GM10248 (cell line): ENCODE measurements around the gene RCOR1.

Experiments
- CTCF ChIA-PET: fragments of 300-600 bp; sonication (Branson Sonifier 250); formaldehyde crosslinking; extraction: SDS; loops from one replicate; lab custom pipeline; 2021; ENCODE audit warnings: antibody characterized with exemption; lab: Yijun Ruan, JAX
- POLR2A ChIA-PET: fragments of 350-650 bp; sonication (Branson Sonifier 250); formaldehyde crosslinking; extraction: SDS; loops from one replicate; lab custom pipeline; 2020; ENCODE audit warnings: antibody characterized with exemption; lab: Yijun Ruan, JAX
- DNase-seq: peaks from one replicate; pipeline ENCODE4 v3.0.0; 2012; ENCODE audit errors: extremely low spot score
- TF ChIP-seq, protein P1 (sequence below): IDR thresholded peaks from 2 replicates; pipeline ENCODE4 v1.5.1; 2012; ENCODE audit warnings: mild to moderate bottlenecking, low read depth; ENCODE audit errors: extremely low read depth, missing control alignments, control extremely low read depth

Gene RCOR1

DNA sequence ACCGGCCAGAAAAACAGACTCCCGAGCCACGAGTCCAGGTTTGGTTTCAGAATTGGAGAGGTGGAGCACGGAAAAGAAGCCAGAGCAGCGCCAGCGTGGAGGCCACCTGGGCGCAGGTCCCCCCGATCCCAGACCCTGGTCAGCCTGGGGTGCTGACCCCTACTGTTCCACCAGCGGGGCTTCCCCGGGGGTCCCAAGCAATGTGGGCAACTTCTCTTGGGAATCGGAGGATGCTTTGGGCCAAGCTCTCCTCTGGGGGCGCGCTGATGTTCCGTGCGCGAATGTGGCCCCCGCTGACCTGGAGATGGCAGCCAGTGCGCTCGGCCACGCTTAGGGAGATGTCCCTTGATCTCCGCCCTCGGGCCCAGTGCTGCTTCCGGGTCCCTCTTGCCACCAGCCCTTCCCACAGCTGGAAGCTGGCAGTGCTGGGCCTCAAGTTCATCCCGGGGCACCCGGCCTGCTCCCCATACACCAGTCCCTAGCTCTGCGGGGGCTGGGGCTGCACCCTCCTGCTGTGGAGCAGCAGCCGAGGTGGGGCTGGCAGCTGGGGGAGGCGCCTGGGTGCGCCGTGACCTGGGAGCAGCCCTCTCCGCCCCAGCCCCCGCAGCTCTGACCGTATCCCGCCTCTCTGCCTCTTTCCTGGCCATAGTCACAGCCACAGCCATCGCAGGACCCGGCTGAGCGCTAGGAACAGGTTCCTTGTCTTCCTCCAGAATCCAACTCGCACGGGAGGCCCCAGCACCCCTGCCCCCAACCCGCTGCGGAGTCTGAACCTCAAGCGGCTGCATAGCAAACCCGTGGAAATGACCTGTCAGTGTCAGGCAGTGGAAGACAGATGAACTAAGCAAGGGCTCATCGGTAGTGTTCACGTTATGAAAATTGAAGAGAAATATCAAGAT, 91.2 kb downstream of the RCOR1 start:
- ChIA-PET POLR2A (no interaction called here), CTCF (interaction anchor here (1.5 kb wide), 1 partner anchor 11 kb away, joined by 5 read pairs; no protein-coding TSS in a partner anchor)
- no peak for DNase-seq
- TF ChIP-seq, protein P1, sequence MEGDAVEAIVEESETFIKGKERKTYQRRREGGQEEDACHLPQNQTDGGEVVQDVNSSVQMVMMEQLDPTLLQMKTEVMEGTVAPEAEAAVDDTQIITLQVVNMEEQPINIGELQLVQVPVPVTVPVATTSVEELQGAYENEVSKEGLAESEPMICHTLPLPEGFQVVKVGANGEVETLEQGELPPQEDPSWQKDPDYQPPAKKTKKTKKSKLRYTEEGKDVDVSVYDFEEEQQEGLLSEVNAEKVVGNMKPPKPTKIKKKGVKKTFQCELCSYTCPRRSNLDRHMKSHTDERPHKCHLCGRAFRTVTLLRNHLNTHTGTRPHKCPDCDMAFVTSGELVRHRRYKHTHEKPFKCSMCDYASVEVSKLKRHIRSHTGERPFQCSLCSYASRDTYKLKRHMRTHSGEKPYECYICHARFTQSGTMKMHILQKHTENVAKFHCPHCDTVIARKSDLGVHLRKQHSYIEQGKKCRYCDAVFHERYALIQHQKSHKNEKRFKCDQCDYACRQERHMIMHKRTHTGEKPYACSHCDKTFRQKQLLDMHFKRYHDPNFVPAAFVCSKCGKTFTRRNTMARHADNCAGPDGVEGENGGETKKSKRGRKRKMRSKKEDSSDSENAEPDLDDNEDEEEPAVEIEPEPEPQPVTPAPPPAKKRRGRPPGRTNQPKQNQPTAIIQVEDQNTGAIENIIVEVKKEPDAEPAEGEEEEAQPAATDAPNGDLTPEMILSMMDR, result no peak

DNA sequence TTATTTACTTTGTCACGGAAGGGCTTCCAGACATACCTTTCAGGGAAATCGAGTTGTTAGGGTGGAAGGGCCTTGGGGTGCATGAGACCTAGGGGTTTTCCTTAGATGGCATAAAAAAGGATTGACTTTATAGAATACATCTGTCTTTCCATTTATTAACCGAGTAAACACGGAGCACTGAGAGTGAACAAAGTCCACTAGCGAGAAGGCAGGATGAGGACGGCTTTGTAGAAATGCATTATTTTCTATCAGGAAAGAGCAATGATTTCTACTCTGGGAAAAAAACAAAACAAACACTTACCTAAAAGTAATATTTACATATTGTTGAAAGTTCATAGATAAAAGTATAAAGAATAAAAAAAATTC, 91.8 kb downstream of the RCOR1 start:
- TF ChIP-seq, protein P1, result no peak
- POLR2A ChIA-PET, result no interaction called here
- DNase-seq, result no peak

DNA sequence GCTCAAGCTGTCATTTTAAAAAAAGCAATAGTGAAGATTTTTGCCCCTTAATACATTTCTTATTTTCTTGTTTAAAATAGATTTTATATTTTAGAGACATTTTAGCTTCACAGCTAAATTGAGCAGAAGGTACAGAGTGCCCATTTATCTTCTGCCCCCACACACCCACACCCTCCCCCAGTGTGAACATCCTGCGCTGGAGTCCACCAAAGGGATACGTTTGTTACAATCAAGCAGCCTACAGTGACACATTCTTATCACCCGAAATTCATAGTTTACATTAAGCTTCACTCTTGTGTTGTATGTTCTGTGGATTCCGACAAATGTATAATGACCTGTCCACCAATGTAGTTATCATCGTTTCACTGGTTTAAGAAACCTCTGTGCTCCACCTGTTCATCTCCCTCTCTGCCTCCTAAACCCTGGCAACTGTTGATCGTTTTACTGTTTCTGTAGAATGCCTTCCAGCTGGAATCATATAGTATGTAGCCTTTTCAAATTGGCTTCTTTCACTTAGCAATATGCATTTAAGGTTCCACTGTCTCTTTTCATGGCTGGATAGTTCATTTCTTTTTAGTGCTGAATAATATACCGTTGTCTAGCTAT, 93.8 kb downstream of the RCOR1 start:
- ChIA-PET POLR2A (no interaction called here), CTCF (interaction anchor here (0.7 to 3.0 kb wide), 5 partner anchors 9 to 99 kb away, joined by 3 to 32 read pairs (median 3); no protein-coding TSS in a partner anchor)
- DNase-seq, result no peak
- TF ChIP-seq, protein P1, result no peak

More for the DNA sequence above, 91.8 kb downstream of the RCOR1 start:
- CTCF ChIA-PET, result no interaction called here

DNA sequence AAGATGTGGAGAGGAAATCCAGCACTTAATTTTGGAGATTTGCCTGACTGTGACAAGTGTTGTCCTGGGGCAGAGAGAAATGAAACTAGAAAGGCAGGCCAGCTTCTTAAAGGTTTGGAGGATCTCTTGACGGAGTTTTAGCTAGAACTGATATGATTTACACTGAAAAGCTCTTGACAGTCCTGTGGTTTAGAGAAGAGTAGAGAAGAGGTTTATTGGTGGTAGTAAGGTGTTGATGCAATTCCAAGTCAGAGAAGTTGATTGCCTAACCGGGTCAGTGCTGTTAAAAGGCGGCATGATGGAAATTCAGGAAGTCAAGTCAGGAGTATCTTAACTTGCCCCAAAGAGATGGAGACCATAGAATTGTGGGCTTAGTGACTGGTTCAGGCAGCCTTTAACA, 95.8 kb downstream of the RCOR1 start:
- POLR2A ChIA-PET, result no interaction called here

DNA sequence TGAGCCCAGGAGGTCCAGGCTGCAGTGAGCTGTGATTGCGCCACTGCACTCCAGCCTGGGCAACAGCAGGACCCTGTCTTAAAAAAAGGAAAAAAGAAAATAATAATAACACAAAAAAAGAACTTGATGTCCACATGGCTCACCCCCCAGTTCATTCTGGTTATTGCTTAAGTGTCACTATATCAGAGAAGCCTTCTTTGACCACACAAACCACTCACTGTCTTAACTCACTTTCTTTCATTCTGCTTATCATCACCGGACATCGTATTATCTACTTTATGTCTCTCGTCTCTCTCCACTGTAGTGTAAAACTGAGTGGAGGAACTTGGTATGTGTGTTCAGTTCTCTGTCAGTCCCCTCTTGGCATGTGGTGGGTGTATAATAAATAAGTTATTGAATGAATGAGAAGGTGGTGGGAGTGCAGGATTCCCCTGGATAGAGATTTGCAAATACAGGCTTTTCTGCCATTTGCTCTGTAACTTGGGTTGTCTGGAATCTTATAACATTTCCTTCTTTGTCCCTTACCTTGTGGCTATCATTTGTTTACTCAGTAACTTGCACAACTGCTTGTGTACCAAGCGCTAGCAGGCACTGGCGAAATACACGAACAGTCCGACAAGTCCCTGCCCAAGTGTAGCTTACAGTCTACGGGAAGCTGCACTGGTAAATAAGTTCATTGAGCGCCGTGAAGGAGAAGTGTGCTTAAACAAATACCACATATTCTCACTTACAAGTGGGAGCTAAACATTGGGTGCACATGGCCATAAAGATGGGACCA, 98.2 kb downstream of the RCOR1 start:
- ChIA-PET POLR2A (no interaction called here), CTCF (interaction anchor here (1.1 to 1.7 kb wide), 4 partner anchors 9 to 166 kb away, joined by 3 to 5 read pairs (median 4); no protein-coding TSS in a partner anchor)
- TF ChIP-seq, protein P1, result no peak
- DNase-seq, result no peak

More for the DNA sequence above, 95.8 kb downstream of the RCOR1 start:
- TF ChIP-seq, protein P1, result no peak
- CTCF ChIA-PET, result interaction anchor here (0.9 to 1.0 kb wide), 2 partner anchors 12 to 17 kb away, joined by 3 read pairs; no protein-coding TSS in a partner anchor
- DNase-seq, result no peak

DNA sequence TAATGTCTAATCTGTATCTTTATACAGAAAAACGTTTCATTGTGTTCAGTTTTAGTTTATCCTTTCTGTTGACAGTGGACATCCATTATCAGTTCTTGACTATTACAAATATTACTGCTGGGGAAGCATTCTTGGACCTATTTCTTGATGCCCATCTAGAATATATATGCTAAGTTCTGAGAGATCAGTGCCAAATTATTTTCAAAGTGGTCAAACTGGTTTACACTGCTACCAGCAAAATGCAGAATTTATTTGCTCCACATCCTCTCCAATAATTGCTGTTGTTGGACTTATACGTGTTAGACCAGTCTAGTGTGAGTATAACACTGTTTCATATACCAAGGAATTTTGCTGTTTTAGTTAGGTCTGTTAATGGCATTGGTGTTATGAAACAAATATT, 99.3 kb downstream of the RCOR1 start:
- DNase-seq, result no peak

More for the DNA sequence above, 99.3 kb downstream of the RCOR1 start:
- ChIA-PET CTCF (interaction anchor here (1.1 kb wide), 1 partner anchor 9 kb away, joined by 4 read pairs; no protein-coding TSS in a partner anchor), POLR2A (no interaction called here)
- TF ChIP-seq, protein P1, result no peak
